Measurements from ENCODE around the gene LAMP1.

The LAMP1 gene

DNA sequence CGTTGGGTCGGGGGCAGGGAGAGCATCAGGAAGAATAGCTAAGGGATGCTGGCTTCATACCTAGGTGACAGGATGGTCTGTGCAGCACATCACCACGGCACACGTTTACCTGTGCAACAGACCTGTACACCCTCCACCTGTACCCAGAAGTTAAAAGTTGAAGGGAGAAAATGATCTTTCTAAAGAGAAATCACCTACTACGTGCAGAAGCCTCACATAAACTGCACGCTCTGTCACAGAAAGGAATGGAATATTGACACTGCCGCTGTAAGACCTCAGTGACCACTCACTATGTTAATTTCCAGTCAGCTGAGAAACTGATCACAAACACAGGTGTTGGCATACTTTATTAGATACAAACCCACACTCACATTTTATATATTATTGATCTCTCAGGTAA is 26.8 kb downstream of the LAMP1 start:
- no peak for DNase-seq (ENCODE audit: low spot score)
- POLR2A ChIA-PET (ENCODE audit: low non-redundant PET) = no interaction called here
- TF ChIP-seq, protein P1, sequence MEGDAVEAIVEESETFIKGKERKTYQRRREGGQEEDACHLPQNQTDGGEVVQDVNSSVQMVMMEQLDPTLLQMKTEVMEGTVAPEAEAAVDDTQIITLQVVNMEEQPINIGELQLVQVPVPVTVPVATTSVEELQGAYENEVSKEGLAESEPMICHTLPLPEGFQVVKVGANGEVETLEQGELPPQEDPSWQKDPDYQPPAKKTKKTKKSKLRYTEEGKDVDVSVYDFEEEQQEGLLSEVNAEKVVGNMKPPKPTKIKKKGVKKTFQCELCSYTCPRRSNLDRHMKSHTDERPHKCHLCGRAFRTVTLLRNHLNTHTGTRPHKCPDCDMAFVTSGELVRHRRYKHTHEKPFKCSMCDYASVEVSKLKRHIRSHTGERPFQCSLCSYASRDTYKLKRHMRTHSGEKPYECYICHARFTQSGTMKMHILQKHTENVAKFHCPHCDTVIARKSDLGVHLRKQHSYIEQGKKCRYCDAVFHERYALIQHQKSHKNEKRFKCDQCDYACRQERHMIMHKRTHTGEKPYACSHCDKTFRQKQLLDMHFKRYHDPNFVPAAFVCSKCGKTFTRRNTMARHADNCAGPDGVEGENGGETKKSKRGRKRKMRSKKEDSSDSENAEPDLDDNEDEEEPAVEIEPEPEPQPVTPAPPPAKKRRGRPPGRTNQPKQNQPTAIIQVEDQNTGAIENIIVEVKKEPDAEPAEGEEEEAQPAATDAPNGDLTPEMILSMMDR (conservative IDR thresholded peaks at IDR 0.05; ENCODE audit: low read depth) = no peak
- CTCF ChIA-PET = no interaction called here
- no peak overlapping the region for H3K27ac ChIP-seq

DNA sequence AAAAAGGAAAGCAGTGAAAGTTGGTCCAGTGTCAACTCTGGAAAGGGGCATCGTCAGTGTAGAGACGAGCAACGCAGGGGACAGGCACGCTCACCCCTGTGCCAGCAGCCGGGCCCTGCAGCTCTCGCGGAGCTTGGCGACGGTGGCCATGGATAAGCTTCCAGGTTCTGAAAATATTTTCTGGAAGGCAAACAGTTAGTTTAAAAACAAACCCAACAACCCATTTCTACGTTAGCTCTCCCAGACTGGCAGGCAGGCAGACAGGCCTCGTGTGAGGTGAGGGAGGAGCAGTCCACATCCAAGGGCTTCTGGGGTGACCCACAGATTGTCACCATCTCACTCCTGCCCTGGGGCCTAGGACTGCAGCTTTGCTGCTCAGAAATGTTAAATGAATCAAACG is 27.4 kb downstream of the LAMP1 start:
- DNase-seq (ENCODE audit: low spot score) = no peak
- TF ChIP-seq, protein P1 (conservative IDR thresholded peaks at IDR 0.05; ENCODE audit: low read depth) = no peak
- H3K27ac ChIP-seq = peak overlapping the region; percentile 24
- ChIA-PET CTCF (interaction anchor here (0.7 kb wide), 1 partner anchor 142 kb away, joined by 10 read pairs; no protein-coding TSS in a partner anchor), POLR2A (ENCODE audit: low non-redundant PET) (no interaction called here)

DNA sequence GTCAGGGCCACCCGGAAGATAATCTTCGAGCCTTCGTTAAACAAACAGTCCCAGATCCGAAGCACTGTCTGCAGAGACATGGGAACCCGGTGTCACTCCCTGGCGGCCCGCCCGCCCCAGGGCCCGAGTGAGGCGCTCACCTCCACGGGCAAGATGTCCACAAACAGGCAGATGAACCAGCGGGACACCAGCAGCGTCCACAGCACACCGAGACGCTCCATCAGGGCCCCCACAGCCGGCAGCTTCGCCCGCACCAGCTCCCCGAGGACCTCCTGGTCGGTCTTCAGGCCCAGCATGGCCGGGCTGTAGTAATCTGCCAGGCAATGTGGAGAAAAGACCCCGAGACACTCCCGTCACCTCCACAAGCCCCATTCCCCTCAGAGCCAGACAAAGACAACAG is 28.7 kb downstream of the LAMP1 start:
- CTCF ChIA-PET = no interaction called here
- no peak overlapping the region for H3K27ac ChIP-seq
- TF ChIP-seq, protein P1 (conservative IDR thresholded peaks at IDR 0.05; ENCODE audit: low read depth) = no peak
- POLR2A ChIA-PET (ENCODE audit: low non-redundant PET) = no interaction called here
- no peak for DNase-seq (ENCODE audit: low spot score)

DNA sequence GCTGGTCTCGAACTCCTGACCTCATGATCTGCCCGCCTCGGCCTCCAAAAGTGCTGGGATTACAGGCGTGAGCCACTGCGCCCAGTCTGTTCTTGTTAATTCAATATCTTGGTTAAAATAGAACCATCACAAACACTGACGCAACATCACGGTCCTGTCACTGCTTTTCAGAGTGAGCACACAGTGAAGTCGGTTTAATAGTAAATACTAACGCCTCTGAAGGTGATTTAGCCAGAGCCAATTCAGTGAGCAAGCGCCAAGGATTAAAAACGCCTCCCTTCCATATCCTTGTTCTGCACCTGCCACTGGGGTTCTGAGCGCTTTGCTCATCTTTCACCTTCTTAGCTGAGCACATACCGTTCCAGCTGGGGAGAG is 30.3 kb downstream of the LAMP1 start:
- no peak for DNase-seq (ENCODE audit: low spot score)
- ChIA-PET POLR2A (ENCODE audit: low non-redundant PET) (no interaction called here), CTCF (no interaction called here)
- TF ChIP-seq, protein P1 (conservative IDR thresholded peaks at IDR 0.05; ENCODE audit: low read depth) = no peak
- no peak overlapping the region for H3K27ac ChIP-seq

DNA sequence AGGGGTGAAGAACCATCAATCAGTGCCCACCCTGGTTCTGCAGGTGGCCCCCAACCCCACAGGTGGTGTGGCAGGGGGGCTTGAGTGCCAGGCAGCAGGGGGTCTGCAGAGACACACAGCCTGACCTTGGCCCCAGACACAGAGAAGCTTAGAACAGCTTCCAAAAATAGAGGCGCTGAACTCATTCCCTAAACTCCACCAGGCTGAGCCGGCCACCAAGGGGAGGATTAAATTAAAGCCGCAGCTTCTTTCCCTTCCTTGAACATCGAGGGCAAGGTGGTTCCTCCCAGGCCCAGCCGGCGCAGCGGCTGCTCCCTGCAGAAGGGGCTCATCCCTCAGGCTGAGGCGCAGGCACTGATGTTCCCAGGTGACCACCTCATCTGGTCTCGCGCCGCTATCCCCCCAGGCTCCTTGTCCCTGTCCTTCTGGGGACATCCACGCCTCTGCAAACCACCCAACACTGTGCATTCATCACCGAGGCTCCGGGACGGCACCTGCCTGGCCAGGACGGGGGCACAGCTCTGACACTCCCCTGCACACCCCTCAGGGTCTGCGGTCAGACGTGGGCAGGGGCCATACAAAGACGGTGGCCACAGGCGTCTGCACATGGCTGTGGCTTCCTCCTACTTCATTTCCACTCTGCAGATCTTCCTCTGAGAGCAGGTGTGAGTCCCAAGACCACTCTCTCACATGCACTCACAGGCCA is 30.9 kb downstream of the LAMP1 start:
- TF ChIP-seq, protein P1 (conservative IDR thresholded peaks at IDR 0.05; ENCODE audit: low read depth) = no peak
- POLR2A ChIA-PET (ENCODE audit: low non-redundant PET) = no interaction called here
- no peak for DNase-seq (ENCODE audit: low spot score)
- CTCF ChIA-PET = no interaction called here
- no peak overlapping the region for H3K27ac ChIP-seq

DNA sequence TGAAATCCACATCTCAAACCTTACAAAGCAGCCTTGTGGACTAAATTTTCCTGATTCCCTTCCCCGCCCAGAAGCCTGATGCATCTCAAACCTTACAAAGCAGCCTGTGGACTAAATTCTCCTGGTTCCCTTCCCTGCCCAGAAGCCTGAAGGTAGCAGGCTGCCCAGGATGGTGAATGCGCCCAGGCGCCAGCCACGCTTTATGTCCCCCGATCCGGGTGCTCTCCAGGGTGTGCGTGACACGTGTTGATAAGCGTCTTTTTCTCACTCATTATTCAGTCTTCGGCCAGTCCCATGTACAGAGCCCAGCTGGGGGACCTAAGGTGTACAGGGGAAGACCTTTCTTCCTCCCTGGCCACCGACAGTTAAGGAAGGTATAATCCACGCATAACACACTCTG is 31.8 kb downstream of the LAMP1 start:
- no peak overlapping the region for H3K27ac ChIP-seq
- DNase-seq (ENCODE audit: low spot score) = no peak
- ChIA-PET POLR2A (ENCODE audit: low non-redundant PET) (no interaction called here), CTCF (no interaction called here)
- TF ChIP-seq, protein P1 (conservative IDR thresholded peaks at IDR 0.05; ENCODE audit: low read depth) = no peak
